Vagina (tissue), 2 donors: ENCODE measurements around the gene RPL36.

Source experiments
- CTCF ChIP-seq, 3 experiments: fragments of 450-650 bp in 2 of 3; fragments of 200-600 bp in 1 of 3; sonication (generic) in 1 of 3; IDR thresholded peaks; one replicate each; pipeline ENCODE4 v1.5.1; 2017 to 2019; ENCODE audit warnings: antibody characterized with exemption in 3 of 3, mild to moderate bottlenecking in 2 of 3, moderate library complexity in 2 of 3
- POLR2A ChIP-seq, 2 donors: fragments of 450-650 bp; IDR thresholded peaks; one replicate each; pipeline ENCODE4 v1.6.1; 2017; ENCODE audit warnings: antibody characterized with exemption in 2 of 2, mild to moderate bottlenecking in 2 of 2, moderate library complexity in 2 of 2
- POLR2AphosphoS5 ChIP-seq, 2 donors: sonication (generic); formaldehyde crosslinking; IDR thresholded peaks; one replicate each; pipeline ENCODE4 v1.9.0; 2017; ENCODE audit warnings: antibody characterized with exemption in 2 of 2, mild to moderate bottlenecking in 2 of 2, low read depth in 1 of 2; ENCODE audit not compliant: insufficient read depth in 1 of 2

- no peak for TF ChIP-seq CTCF (IDR thresholded peaks at IDR 0.05)
- TF ChIP-seq POLR2A (IDR thresholded peaks at IDR 0.05), result no peak
- TF ChIP-seq POLR2AphosphoS5 (IDR thresholded peaks at IDR 0.05; ENCODE audit: insufficient read depth in 1 of 2, low read depth in 1 of 2), result no peak
Measured at GRCh38 chr19:5681391-5682106, 8.5 kb upstream of the RPL36 start.
